Transverse colon (tissue), 4 donors: ENCODE measurements around the gene AKT3.

Experiments used
- CTCF ChIP-seq, 5 experiments: fragments of 200-600 bp in 3 of 5; fragments of 450-650 bp in 2 of 5; sonication (generic) in 3 of 5; IDR thresholded peaks; 1 replicate in 2 of 5; 2 replicates in 3 of 5; pipeline ENCODE4 v1.5.1; 2016 to 2017; ENCODE audit warnings: antibody characterized with exemption in 5 of 5, inconsistent platforms in 3 of 5, mild to moderate bottlenecking in 2 of 5, moderate library complexity in 1 of 5
- EP300 ChIP-seq: sonication (generic); formaldehyde crosslinking; IDR thresholded peaks from one replicate; pipeline ENCODE4 v1.6.1; 2017; ENCODE audit warnings: antibody characterized with exemption, low read depth
- POLR2A ChIP-seq: fragments of 450-650 bp; IDR thresholded peaks from one replicate; pipeline ENCODE4 v1.6.1; 2016; ENCODE audit warnings: antibody characterized with exemption, mild to moderate bottlenecking, moderate library complexity
- POLR2AphosphoS5 ChIP-seq, 3 donors: sonication (generic); formaldehyde crosslinking; IDR thresholded peaks; one replicate each; pipeline ENCODE4 v1.6.1; 2016; ENCODE audit warnings: antibody characterized with exemption in 3 of 3

DNA sequence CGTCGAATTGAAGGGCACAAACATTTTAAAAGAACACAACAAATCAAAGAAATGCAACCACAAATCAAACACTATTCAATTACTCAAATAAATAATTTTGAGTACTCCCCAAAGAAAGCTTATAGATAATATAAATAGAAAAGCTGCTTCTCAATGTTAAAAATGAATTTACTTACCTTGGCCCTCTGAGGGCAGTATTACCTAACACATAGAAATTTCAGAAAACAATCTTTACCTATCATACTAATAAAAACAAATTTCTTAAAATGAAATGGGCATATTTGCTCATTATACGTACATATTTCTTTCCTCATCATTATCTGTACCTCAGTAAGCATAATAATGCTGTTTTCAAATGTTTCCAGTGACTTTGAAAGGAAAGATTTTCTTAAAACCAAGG lies 141.8 kb downstream of the AKT3 start:
- TF ChIP-seq CTCF (IDR thresholded peaks at IDR 0.05) (peak in 1 of 5 experiments; percentile 7), POLR2AphosphoS5 (IDR thresholded peaks at IDR 0.05) (no peak), POLR2A (no peak), EP300 (no peak)
